Mammary epithelial cell (primary cell): ENCODE data around the gene IRF8.

ENCODE experiments used
- EZH2 ChIP-seq: IDR thresholded peaks from 2 replicates; pipeline ENCODE4 v1.6.1; 2012; ENCODE audit warnings: low read length, inconsistent platforms, borderline replicate concordance
- TF ChIP-seq, protein P1 (sequence below), 2 donors: IDR thresholded peaks in 1 of 2; conservative IDR thresholded peaks in 1 of 2; 2 replicates each; pipeline ENCODE4 v1.5.1; 2011 to 2012; ENCODE audit warnings: inconsistent platforms in 2 of 2, low read length in 2 of 2, mild to moderate bottlenecking in 2 of 2, control low read depth in 1 of 2, low read depth in 1 of 2; ENCODE audit not compliant: insufficient read depth in 1 of 2; ENCODE audit errors: extremely low read depth in 1 of 2

DNA sequence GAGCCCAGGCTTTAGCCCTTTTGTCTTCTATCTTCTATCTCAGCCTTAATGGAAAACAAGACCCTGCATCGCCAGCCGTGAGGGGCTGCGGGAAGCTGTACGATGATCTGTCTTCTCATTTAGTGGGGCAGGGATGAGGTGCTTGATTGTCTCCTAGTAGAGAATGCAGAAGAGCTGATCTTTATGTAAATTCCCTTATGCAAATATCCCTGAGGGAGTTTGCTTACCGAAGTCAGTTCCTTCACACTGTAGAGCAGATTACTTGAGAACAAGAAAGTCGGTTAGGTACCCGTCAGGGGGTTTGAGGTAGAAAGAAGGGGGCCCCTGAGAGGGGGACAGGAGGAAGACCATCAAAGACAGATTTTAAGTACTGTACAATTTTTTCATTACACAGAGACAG, 66.2 kb downstream of the IRF8 start:
- TF ChIP-seq, protein P1, sequence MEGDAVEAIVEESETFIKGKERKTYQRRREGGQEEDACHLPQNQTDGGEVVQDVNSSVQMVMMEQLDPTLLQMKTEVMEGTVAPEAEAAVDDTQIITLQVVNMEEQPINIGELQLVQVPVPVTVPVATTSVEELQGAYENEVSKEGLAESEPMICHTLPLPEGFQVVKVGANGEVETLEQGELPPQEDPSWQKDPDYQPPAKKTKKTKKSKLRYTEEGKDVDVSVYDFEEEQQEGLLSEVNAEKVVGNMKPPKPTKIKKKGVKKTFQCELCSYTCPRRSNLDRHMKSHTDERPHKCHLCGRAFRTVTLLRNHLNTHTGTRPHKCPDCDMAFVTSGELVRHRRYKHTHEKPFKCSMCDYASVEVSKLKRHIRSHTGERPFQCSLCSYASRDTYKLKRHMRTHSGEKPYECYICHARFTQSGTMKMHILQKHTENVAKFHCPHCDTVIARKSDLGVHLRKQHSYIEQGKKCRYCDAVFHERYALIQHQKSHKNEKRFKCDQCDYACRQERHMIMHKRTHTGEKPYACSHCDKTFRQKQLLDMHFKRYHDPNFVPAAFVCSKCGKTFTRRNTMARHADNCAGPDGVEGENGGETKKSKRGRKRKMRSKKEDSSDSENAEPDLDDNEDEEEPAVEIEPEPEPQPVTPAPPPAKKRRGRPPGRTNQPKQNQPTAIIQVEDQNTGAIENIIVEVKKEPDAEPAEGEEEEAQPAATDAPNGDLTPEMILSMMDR (conservative IDR thresholded peaks at IDR 0.05 in 1 of 2, IDR thresholded peaks at IDR 0.05 in 1 of 2; ENCODE audit: extremely low read depth in 1 of 2, insufficient read depth in 1 of 2, low read depth in 1 of 2, low read length in 2 of 2): no peak
- TF ChIP-seq EZH2: no peak
